Common myeloid progenitor, CD34-positive (primary cell): ENCODE results near the gene TMEM120A.

Experiments used
- CTCF ChIA-PET: fragments of 350-600 bp; sonication (Branson Sonifier 250); formaldehyde crosslinking; loops from one replicate; lab custom pipeline; 2021; ENCODE audit warnings: antibody characterized with exemption; lab: Charles Lee
- POLR2A ChIA-PET: fragments of 350-600 bp; sonication (Branson Sonifier 250); formaldehyde crosslinking; loops from one replicate; lab custom pipeline; 2021; ENCODE audit warnings: antibody characterized with exemption; lab: Charles Lee
- DNase-seq, 3 donors: peaks; one replicate each; pipeline versions ENCODE4 v3.0.0 to v3.0.0-alpha.2; 2013
- H3K27ac ChIP-seq, 2 experiments: 1 replicate in 1 of 2; 2 replicates in 1 of 2; pipeline ENCODE4 v1.7.0; 2013; ENCODE audit warnings: inconsistent platforms in 2 of 2, low read length in 2 of 2, mild to moderate bottlenecking in 2 of 2, low read depth in 1 of 2, moderate library complexity in 1 of 2; ENCODE audit not compliant: severe bottlenecking in 2 of 2, insufficient read depth in 1 of 2, poor library complexity in 1 of 2
- H3K27me3 ChIP-seq, 5 experiments: replicated peaks in 2 of 5; 1 replicate in 3 of 5; 2 replicates in 2 of 5; pipeline versions ENCODE4 v1.6.1 to v1.7.0; 2013; ENCODE audit warnings: low read length in 4 of 5, mild to moderate bottlenecking in 2 of 5, moderate library complexity in 2 of 5, inconsistent platforms in 1 of 5; ENCODE audit not compliant: insufficient read depth in 5 of 5, control insufficient read depth in 4 of 5
- H3K36me3 ChIP-seq, 4 experiments: 1 replicate in 2 of 4; 2 replicates in 2 of 4; pipeline versions ENCODE4 v1.6.1 to v1.7.0; 2013; ENCODE audit warnings: low read length in 3 of 4, control low read depth in 1 of 4, mild to moderate bottlenecking in 1 of 4; ENCODE audit not compliant: control insufficient read depth in 4 of 4, insufficient read depth in 4 of 4
- H3K4me1 ChIP-seq, 4 experiments: 1 replicate in 3 of 4; 2 replicates in 1 of 4; pipeline versions ENCODE4 v1.6.1 to v1.7.1; 2013; ENCODE audit warnings: low read length in 3 of 4, mild to moderate bottlenecking in 3 of 4, control low read depth in 1 of 4, inconsistent platforms in 1 of 4, moderate library complexity in 1 of 4; ENCODE audit not compliant: control insufficient read depth in 4 of 4, insufficient read depth in 4 of 4; ENCODE audit errors: control extremely low read depth in 1 of 4
- H3K4me3 ChIP-seq, 7 experiments: 1 replicate in 4 of 7; 2 replicates in 3 of 7; pipeline versions ENCODE4 v1.5.1 to v1.7.0; 2013; ENCODE audit warnings: mild to moderate bottlenecking in 7 of 7, low read length in 6 of 7, moderate library complexity in 6 of 7, inconsistent platforms in 2 of 7, low read depth in 2 of 7, control low read depth in 1 of 7; ENCODE audit not compliant: insufficient read depth in 4 of 7, control insufficient read depth in 1 of 7; ENCODE audit errors: extremely low read depth in 1 of 7
- H3K9me3 ChIP-seq, 5 experiments: 1 replicate in 4 of 5; 2 replicates in 1 of 5; pipeline versions ENCODE4 v1.6.1 to v1.7.1; 2013; ENCODE audit warnings: low read length in 4 of 5, mild to moderate bottlenecking in 2 of 5, inconsistent platforms in 1 of 5, low read depth in 1 of 5, moderate library complexity in 1 of 5; ENCODE audit not compliant: control insufficient read depth in 4 of 5, insufficient read depth in 2 of 5; ENCODE audit errors: control extremely low read depth in 1 of 5
- WGBS: methylation state at CpG from one replicate; pipeline ENCODE4 v1.1.5; 2013; ENCODE audit not compliant: insufficient coverage; 5-methylcytosine and 5-hydroxymethylcytosine counted together

The TMEM120A gene

GRCh38 chr7:75982306-75983064, 11.9 kb downstream of the TMEM120A start:
- 95% methylated on average over 16 of the region's 22 CpGs for WGBS
- Histone ChIP-seq H3K4me3 (no peak overlapping the region), H3K4me1 (no peaks in the 10 kb centered on the region), H3K27me3 (no peaks in the 10 kb centered on the region), H3K36me3 (peaks cover 0 to 77% (median 26%) of the 10 kb centered on the region in 4 experiments), H3K27ac (no peak overlapping the region), H3K9me3 (no peaks in the 10 kb centered on the region)
- DNase-seq: no peak
- POLR2A ChIA-PET: interaction anchor here (0.7 kb wide), 1 partner anchor 70 kb away, joined by 3 read pairs; no protein-coding TSS in a partner anchor
- CTCF ChIA-PET: interaction anchor here (1.7 kb wide), 1 partner anchor 38 kb away, joined by 4 read pairs; no protein-coding TSS in a partner anchor

- WGBS: 93% methylated on average over 36 of the region's 38 CpGs
- DNase-seq: no peak
- H3K27ac ChIP-seq: no peak overlapping the region
- peaks cover 0 to 69% (median 22%) of the 10 kb centered on the region in 4 experiments for H3K36me3 ChIP-seq
- H3K9me3 ChIP-seq: no peaks in the 10 kb centered on the region
- CTCF ChIA-PET: interaction anchor here (1.7 kb wide), 1 partner anchor 39 kb away, joined by 4 read pairs; no protein-coding TSS in a partner anchor
- POLR2A ChIA-PET: no interaction called here
- no peaks in the 10 kb centered on the region for H3K4me1 ChIP-seq
- H3K27me3 ChIP-seq: no peaks in the 10 kb centered on the region
- no peak overlapping the region for H3K4me3 ChIP-seq
Measured at GRCh38 chr7:75981453-75982305, 12.7 kb downstream of the TMEM120A start.

GRCh38 chr7:75981203-75981452, 13.3 kb downstream of the TMEM120A start:
- ChIA-PET POLR2A (no interaction called here), CTCF (no interaction called here)
- H3K4me3 ChIP-seq: no peak overlapping the region
- H3K9me3 ChIP-seq: no peaks in the 10 kb centered on the region
- no peak for DNase-seq
- H3K4me1 ChIP-seq: no peaks in the 10 kb centered on the region
- 89% methylated on average over 12 of the region's 12 CpGs for WGBS
- no peaks in the 10 kb centered on the region for H3K27me3 ChIP-seq
- H3K36me3 ChIP-seq: peaks cover 0 to 64% (median 18%) of the 10 kb centered on the region in 4 experiments
- H3K27ac ChIP-seq: no peak overlapping the region

- peaks cover 0 to 59% (median 15%) of the 10 kb centered on the region in 4 experiments for H3K36me3 ChIP-seq
- no peak overlapping the region for H3K27ac ChIP-seq
- H3K9me3 ChIP-seq: no peaks in the 10 kb centered on the region
- no peaks in the 10 kb centered on the region for H3K27me3 ChIP-seq
- H3K4me1 ChIP-seq: no peaks in the 10 kb centered on the region
- ChIA-PET POLR2A (no interaction called here), CTCF (no interaction called here)
- DNase-seq: no peak
- H3K4me3 ChIP-seq: no peak overlapping the region
- WGBS: 96% methylated on average over 28 of the region's 29 CpGs
Measured at GRCh38 chr7:75980430-75981202, 13.8 kb downstream of the TMEM120A start.

GRCh38 chr7:75979759-75980429, 14.5 kb downstream of the TMEM120A start:
- no peaks in the 10 kb centered on the region for H3K4me1 ChIP-seq
- CTCF ChIA-PET: no interaction called here
- H3K36me3 ChIP-seq: peaks cover 0 to 52% (median 12%) of the 10 kb centered on the region in 4 experiments
- POLR2A ChIA-PET: no interaction called here
- 96% methylated on average over 18 of the region's 22 CpGs for WGBS
- no peak for DNase-seq
- no peaks in the 10 kb centered on the region for H3K9me3 ChIP-seq
- no peaks in the 10 kb centered on the region for H3K27me3 ChIP-seq
- H3K4me3 ChIP-seq: no peak overlapping the region
- H3K27ac ChIP-seq: no peak overlapping the region

GRCh38 chr7:75977743-75978142, 16.7 kb downstream of the TMEM120A start:
- DNase-seq: no peak
- 94% methylated on average over 3 of the region's 8 CpGs for WGBS
- Histone ChIP-seq H3K4me1 (no peaks in the 10 kb centered on the region), H3K27ac (no peak overlapping the region), H3K9me3 (no peaks in the 10 kb centered on the region), H3K27me3 (no peaks in the 10 kb centered on the region), H3K4me3 (no peak overlapping the region), H3K36me3 (peaks cover 0 to 33% (median 5%) of the 10 kb centered on the region in 4 experiments)
- CTCF ChIA-PET: no interaction called here
- POLR2A ChIA-PET: no interaction called here
